IPS-15b (cell line): ENCODE data around the gene TSPYL1.

Experiments used
- H3K27me3 ChIP-seq: one replicate; pipeline ENCODE4 v1.6.1; 2013; ENCODE audit warnings: low read length; ENCODE audit not compliant: control insufficient read depth, insufficient read depth
- H3K36me3 ChIP-seq: one replicate; pipeline ENCODE4 v1.6.1; 2013; ENCODE audit warnings: low read length; ENCODE audit not compliant: control insufficient read depth, insufficient read depth
- H3K4me1 ChIP-seq: one replicate; pipeline ENCODE4 v1.6.1; 2013; ENCODE audit warnings: mild to moderate bottlenecking, low read length; ENCODE audit not compliant: control insufficient read depth, insufficient read depth
- H3K4me3 ChIP-seq: one replicate; pipeline ENCODE4 v1.5.1; 2013; ENCODE audit warnings: low read depth, low read length
- H3K9ac ChIP-seq: one replicate; pipeline ENCODE4 v1.6.1; 2013; ENCODE audit warnings: low read depth, mild to moderate bottlenecking, low read length
- H3K9me3 ChIP-seq: one replicate; pipeline ENCODE4 v1.6.1; 2013; ENCODE audit warnings: mild to moderate bottlenecking, low read length; ENCODE audit not compliant: control insufficient read depth, insufficient read depth

TSPYL1 gene

GRCh38 chr6:116314218-116314617 is 34.5 kb upstream of the TSPYL1 start:
- Histone ChIP-seq H3K27me3 (no peaks in the 10 kb centered on the region), H3K36me3 (no peaks in the 10 kb centered on the region), H3K9me3 (no peaks in the 10 kb centered on the region), H3K4me1 (no peaks in the 10 kb centered on the region), H3K9ac (no peak overlapping the region), H3K4me3 (no peak overlapping the region)

- H3K9me3 ChIP-seq, result no peaks in the 10 kb centered on the region
Observed at GRCh38 chr6:116313101-116313776, 33.5 kb upstream of the TSPYL1 start.

GRCh38 chr6:116309657-116310056 is 29.9 kb upstream of the TSPYL1 start:
- Histone ChIP-seq H3K9me3 (no peaks in the 10 kb centered on the region), H3K27me3 (no peaks in the 10 kb centered on the region), H3K36me3 (no peaks in the 10 kb centered on the region), H3K4me1 (no peaks in the 10 kb centered on the region), H3K9ac (no peak overlapping the region), H3K4me3 (no peak overlapping the region)

More at GRCh38 chr6:116313101-116313776, 33.5 kb upstream of the TSPYL1 start:
- no peak overlapping the region for H3K9ac ChIP-seq
- no peak overlapping the region for H3K4me3 ChIP-seq
- no peaks in the 10 kb centered on the region for H3K27me3 ChIP-seq
- H3K36me3 ChIP-seq, result no peaks in the 10 kb centered on the region
- no peaks in the 10 kb centered on the region for H3K4me1 ChIP-seq

- H3K27me3 ChIP-seq, result no peaks in the 10 kb centered on the region
- no peaks in the 10 kb centered on the region for H3K36me3 ChIP-seq
- no peaks in the 10 kb centered on the region for H3K9me3 ChIP-seq
- no peak overlapping the region for H3K9ac ChIP-seq
- H3K4me1 ChIP-seq, result no peaks in the 10 kb centered on the region
- H3K4me3 ChIP-seq, result no peak overlapping the region
Observed at GRCh38 chr6:116309001-116309400, 29.3 kb upstream of the TSPYL1 start.

- H3K27me3 ChIP-seq, result no peaks in the 10 kb centered on the region
- no peaks in the 10 kb centered on the region for H3K4me1 ChIP-seq
- H3K4me3 ChIP-seq, result no peak overlapping the region
- no peak overlapping the region for H3K9ac ChIP-seq
- no peaks in the 10 kb centered on the region for H3K9me3 ChIP-seq
- no peaks in the 10 kb centered on the region for H3K36me3 ChIP-seq
Observed at GRCh38 chr6:116307633-116308032, 27.9 kb upstream of the TSPYL1 start.

GRCh38 chr6:116307001-116307400 is 27.3 kb upstream of the TSPYL1 start:
- no peaks in the 10 kb centered on the region for H3K36me3 ChIP-seq
- H3K9me3 ChIP-seq, result no peaks in the 10 kb centered on the region
- H3K9ac ChIP-seq, result no peak overlapping the region
- no peaks in the 10 kb centered on the region for H3K4me1 ChIP-seq
- H3K27me3 ChIP-seq, result no peaks in the 10 kb centered on the region
- H3K4me3 ChIP-seq, result no peak overlapping the region

GRCh38 chr6:116304538-116305097 is 24.9 kb upstream of the TSPYL1 start:
- Histone ChIP-seq H3K4me1 (no peaks in the 10 kb centered on the region), H3K36me3 (no peaks in the 10 kb centered on the region)

GRCh38 chr6:116301104-116301503 is 21.4 kb upstream of the TSPYL1 start:
- Histone ChIP-seq H3K9me3 (no peaks in the 10 kb centered on the region), H3K36me3 (no peaks in the 10 kb centered on the region), H3K4me3 (no peak overlapping the region), H3K4me1 (no peaks in the 10 kb centered on the region), H3K9ac (no peak overlapping the region), H3K27me3 (no peaks in the 10 kb centered on the region)

More at GRCh38 chr6:116304538-116305097, 24.9 kb upstream of the TSPYL1 start:
- no peak overlapping the region for H3K9ac ChIP-seq
- no peaks in the 10 kb centered on the region for H3K9me3 ChIP-seq
- no peaks in the 10 kb centered on the region for H3K27me3 ChIP-seq
- no peak overlapping the region for H3K4me3 ChIP-seq

GRCh38 chr6:116300566-116300965 is 20.8 kb upstream of the TSPYL1 start:
- H3K4me1 ChIP-seq, result no peaks in the 10 kb centered on the region
- no peaks in the 10 kb centered on the region for H3K36me3 ChIP-seq
- no peak overlapping the region for H3K4me3 ChIP-seq
- no peaks in the 10 kb centered on the region for H3K27me3 ChIP-seq
- no peaks in the 10 kb centered on the region for H3K9me3 ChIP-seq
- H3K9ac ChIP-seq, result no peak overlapping the region

- Histone ChIP-seq H3K27me3 (no peaks in the 10 kb centered on the region), H3K4me3 (no peak overlapping the region), H3K36me3 (no peaks in the 10 kb centered on the region), H3K9ac (no peak overlapping the region), H3K9me3 (no peaks in the 10 kb centered on the region), H3K4me1 (no peaks in the 10 kb centered on the region)
Observed at GRCh38 chr6:116298973-116299372, 19.2 kb upstream of the TSPYL1 start.

GRCh38 chr6:116298273-116298672 is 18.5 kb upstream of the TSPYL1 start:
- Histone ChIP-seq H3K4me1 (no peaks in the 10 kb centered on the region), H3K9me3 (no peaks in the 10 kb centered on the region), H3K9ac (no peak overlapping the region)

GRCh38 chr6:116292553-116292952 is 12.8 kb upstream of the TSPYL1 start:
- H3K9ac ChIP-seq, result no peak overlapping the region
- H3K4me1 ChIP-seq, result no peaks in the 10 kb centered on the region
- H3K27me3 ChIP-seq, result no peaks in the 10 kb centered on the region
- H3K36me3 ChIP-seq, result no peaks in the 10 kb centered on the region
- H3K9me3 ChIP-seq, result no peaks in the 10 kb centered on the region
- H3K4me3 ChIP-seq, result no peak overlapping the region

More at GRCh38 chr6:116298273-116298672, 18.5 kb upstream of the TSPYL1 start:
- H3K27me3 ChIP-seq, result no peaks in the 10 kb centered on the region
- no peaks in the 10 kb centered on the region for H3K36me3 ChIP-seq
- no peak overlapping the region for H3K4me3 ChIP-seq
